ENCODE data around the gene EFHB. TPM values are rescaled to one million over a fixed set of nuclear protein-coding genes. Genes with fewer than 3 reads are reported as not detected.
"Not testable (repeated sequence)": the region's sequence is repeated elsewhere in the genome, so short reads cannot be mapped to it uniquely, and the experiment has no call there.

The EFHB gene
- not detected in 2 replicates for total RNA-seq (2014; rRNA removed; shearing (Covaris generic))

DNA sequence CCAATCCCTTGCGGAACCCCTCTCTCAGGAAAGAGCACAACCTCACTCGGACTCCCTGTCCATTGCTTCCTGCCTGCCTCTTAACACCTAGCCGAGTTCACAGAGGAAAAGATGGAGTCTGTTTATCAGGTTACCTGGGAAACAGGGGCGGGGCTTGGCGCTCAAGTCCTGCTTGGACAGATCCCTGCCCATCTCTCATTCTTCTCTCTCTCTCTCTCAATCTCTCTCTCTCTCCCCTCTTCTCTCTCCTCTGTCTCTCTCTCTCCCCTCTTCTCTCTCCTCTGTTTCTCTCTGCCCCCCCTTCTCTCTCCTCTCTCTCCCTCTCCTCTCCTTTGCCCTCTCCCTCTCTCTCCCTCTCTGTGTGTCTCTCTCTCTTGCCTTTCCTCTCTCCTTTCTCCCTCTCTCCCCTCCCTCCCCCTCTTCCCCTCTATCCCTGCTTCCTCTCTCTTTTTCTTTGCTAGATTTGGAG lies at the start of gene EFHB:
TSS of gene EFHB (minus strand) at position 120 of the 469 bp plus-strand sequence. CDS start 199 bp downstream, outside the sequence.
- DNase-seq (ENCODE audit: low spot score) = no peak

- DNase-seq (ENCODE audit: low spot score) = no peak
Observed at GRCh38 chr3:19972054-19972453, 38.0 kb upstream of the EFHB start.

- DNase-seq (ENCODE audit: low spot score) = no peak
Observed at GRCh38 chr3:19970327-19970726, 36.3 kb upstream of the EFHB start.

- no peak for DNase-seq (ENCODE audit: low spot score)
Observed at GRCh38 chr3:19967812-19968211, 33.8 kb upstream of the EFHB start.

GRCh38 chr3:19967208-19967607 lies 33.2 kb upstream of the EFHB start:
- DNase-seq (ENCODE audit: low spot score) = no peak

- no peak for DNase-seq (ENCODE audit: low spot score)
Observed at GRCh38 chr3:19961960-19962359, 27.9 kb upstream of the EFHB start.

GRCh38 chr3:19960696-19961095 lies 26.7 kb upstream of the EFHB start:
- no peak for DNase-seq (ENCODE audit: low spot score)

GRCh38 chr3:19959505-19959904 lies 25.5 kb upstream of the EFHB start:
- no peak for DNase-seq (ENCODE audit: low spot score)

DNA sequence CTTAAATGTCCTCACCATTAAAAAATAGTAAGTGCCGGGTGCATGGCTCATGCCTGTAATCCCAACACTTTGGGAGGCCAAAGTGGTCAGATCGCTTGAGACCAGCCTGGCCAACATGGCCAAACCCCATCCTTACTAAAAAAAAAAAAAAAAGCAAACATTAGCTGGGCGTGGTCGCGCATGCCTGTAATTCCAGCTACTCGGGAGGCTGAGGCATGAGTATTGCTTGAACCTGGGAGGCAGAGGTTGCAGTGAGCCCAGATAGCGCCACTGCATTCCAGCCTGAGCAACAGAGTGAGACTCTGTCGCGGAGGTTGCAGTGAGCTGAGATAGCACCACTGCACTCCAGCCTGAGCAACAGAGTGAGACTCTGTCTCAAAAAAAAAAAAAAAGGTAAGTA lies 23.3 kb upstream of the EFHB start:
- not testable (repeated sequence) for DNase-seq (ENCODE audit: low spot score)

DNA sequence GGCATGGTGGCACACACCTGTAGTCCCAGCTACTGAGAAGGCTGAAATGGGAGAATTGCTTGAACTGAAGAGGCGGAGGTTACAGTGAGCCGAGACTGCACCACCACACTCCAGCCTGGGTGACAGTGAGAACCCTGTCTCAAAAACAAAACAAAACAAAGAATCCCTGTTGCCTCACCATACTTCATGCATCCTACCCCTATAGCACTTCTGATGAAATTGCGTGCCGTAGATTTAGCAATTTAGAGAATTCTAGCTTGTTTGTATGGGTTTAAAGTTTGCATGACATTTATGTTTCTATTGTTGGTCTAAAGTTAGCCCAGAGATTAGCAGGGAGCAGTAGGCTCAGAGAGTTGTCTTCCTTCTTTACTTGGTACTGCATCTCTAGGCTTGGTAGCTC lies 20.7 kb upstream of the EFHB start:
- DNase-seq (ENCODE audit: low spot score) = no peak

GRCh38 chr3:19950316-19950715 lies 16.3 kb upstream of the EFHB start:
- no peak for DNase-seq (ENCODE audit: low spot score)

DNA sequence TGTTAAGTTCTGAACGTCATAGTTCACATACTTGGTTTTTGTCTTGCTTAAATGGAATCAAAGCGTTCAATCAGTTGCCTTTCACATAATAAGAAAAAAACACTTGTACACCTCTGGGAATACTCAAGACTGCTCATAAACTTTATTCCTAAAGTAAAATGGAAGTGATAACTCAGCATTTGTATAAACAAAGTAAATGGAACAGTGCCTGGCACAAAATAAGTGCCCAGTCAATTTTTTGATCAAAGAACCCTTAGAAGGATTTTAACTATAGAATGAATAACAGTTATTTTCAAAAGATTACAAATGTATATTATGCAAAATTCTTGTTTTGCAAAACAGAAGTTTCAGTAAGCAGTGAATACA lies 14.2 kb upstream of the EFHB start:
- DNase-seq (ENCODE audit: low spot score) = no peak

DNA sequence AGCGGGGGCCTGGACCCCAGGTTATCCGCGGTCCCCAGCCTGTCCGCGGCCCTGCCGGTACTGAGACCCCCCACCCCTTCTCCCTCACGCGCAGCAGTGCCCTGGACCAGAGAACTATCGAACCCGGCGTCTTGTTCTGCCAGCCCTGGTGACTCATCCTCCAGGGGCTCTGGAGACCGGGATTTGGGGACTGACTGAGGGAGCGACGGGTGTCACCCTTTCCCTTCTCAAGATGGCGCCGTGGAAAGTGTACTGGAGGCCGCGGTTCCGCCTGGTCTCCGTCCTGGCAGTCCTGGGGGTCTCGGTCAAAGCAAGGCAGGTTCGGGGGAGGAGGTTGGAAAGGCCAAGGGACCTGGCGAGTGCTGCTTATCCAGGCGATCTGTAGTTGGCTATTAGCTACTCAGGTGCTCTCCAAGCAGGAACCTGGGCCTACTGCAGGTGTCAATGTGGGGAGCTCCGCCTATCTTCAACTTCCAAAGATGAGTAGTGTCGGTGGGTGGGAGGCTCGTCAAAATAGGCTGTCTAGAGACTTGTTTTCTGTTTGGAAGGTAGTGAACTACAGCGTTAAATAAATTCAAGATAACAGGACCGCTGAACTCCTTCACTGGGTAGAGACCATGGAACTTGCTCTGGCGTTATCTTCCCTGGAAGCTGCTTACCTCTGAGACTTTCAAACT lies 13.7 kb upstream of the EFHB start:
- DNase-seq (ENCODE audit: low spot score) = no peak

GRCh38 chr3:19946832-19947548 lies 13.0 kb upstream of the EFHB start, which contains the start of gene RAB5A:
TSS of gene RAB5A (plus strand) at chr3:19947097. CDS start at chr3:19950899, 3,802 bp downstream.
- peak; percentile 88 for DNase-seq (ENCODE audit: low spot score)

DNA sequence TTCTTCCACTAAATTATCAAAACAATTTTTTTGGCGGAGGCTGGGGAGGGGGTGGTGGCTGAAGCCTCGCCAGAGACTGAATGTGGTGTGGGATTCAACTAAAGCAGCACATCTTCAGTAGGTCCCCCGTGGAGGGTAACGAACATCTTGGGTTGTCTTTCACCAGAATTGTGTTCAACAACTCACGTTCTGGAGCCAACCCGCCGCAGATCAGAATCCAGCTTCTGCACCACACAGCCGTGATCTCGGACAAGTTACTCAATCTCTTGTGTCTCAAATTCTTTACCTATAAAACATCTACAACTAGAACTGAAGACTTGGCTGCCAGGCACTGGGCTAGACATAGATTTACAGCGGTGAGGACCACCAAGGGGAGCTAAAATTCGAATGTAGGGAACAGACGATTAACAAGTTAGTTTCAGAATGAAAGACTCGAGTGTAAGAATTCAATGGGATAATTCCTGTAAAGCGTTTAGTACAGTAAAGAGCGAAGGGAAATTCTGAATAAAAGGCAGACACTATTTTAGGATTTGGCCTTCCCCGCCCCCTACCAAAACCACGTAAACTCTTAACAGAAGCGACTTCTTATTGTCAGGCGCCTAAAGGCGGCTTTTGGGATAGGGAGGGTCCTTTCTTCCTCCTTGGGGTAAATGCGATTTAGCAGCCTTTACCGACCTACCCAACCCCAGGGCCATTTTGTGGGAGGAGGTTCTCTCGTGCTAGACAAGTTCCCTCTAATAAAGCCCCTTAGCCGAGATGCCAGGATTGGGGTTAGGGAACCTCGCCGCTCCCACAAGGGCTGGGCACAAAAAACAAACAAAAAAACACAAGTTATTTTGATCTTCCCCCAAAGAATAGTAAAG lies 12.2 kb upstream of the EFHB start:
- DNase-seq (ENCODE audit: low spot score) = no peak

DNA sequence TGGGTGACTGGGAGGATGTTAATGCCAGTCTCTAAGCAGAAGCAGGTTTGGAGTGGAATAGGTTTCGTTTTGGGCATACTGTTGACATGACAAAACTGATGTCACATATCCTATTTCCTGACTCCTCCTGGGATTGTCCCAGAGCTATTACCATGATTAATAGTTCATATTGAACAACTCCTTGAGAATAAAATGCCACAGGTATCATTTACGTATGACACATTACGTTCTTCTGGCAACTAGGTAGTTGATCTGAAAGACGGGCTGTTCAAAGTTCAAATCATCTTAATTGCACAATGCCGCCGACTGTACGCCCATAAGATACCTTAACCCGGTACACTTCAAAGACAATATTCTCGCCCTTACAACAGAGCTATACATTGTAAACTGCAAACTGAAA lies 11.5 kb upstream of the EFHB start:
- no peak for DNase-seq (ENCODE audit: low spot score)

DNA sequence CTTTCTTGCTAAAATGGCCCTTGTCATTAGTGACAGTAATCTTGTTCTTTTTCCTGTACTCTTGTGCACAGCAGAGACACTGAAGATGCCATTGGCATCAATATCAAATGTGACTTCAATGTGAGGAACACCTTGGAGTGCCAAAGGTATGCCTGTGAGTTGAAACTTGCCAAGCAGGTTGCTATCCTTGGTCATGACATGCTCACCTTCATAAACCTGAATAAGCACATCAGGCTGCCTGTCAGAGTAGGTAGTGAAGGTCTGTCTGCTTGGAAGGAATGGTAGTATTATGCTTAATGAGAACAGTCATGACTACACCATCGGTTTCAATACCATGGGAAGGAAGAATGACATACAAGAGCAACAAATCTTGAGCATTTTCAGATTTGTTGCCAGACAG lies 6.6 kb upstream of the EFHB start:
- no peak for DNase-seq (ENCODE audit: low spot score)

GRCh38 chr3:19938295-19938627 lies 4.2 kb upstream of the EFHB start:
- DNase-seq (ENCODE audit: low spot score) = no peak

DNA sequence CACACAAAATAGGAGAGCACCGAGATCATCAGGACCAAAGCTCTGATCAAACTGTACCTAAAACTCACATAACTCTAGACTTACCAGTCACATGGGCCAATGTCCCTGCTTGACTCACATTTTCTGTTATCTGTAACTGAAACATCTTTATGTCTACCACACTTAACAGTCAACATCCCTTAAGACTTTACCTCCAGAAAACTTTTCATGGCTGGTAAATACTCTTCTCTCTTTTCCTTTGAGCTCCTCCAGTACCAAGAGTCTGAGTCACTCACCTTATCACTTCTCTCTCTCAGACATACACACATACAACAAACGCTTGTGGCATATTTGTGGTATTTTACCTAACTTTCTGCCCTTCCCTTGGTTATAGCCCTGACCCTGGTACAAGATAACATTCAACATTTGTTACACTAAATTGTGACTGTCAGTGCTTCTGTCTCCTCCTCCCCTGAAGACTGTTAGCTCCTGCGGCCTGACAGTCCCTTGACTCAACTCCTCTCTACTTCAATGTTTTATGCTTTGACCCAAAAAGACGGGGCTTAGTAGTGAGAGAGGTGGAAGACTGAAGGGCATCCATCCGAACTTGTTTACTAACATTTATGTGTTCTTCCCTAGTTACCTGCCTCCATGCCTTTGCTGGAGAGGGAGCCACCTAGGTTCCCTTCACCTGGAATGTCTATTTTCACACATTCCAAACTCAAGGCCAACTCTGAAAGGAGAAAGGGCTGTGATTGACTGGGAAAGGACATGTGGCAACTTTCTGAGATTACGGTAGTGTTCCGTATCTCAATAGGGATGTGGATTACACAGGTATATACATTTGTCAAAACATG lies 3.7 kb upstream of the EFHB start:
- DNase-seq (ENCODE audit: low spot score) = peak; percentile 2

DNA sequence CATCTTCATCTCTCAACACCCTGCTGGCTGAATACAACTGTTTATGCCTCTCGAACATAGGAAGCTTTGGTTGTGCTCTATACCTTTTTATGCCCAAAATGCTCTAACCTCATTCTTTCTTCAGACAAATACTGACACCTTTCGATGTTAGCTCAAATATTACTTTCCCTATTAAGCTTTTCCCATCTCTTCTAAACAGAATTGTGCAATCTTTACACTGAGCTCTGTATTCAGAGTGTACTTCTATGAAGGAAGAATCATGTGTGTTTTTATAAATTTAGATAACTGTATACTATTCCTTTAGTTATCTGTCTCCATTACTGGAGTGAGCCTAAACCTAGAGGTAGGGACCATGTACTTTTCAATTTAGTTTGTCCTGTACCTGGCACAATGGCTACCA lies 1.6 kb downstream of the EFHB start:
- DNase-seq (ENCODE audit: low spot score) = no peak

GRCh38 chr3:19931767-19932188 lies 2.2 kb downstream of the EFHB start:
- DNase-seq (ENCODE audit: low spot score) = no peak

Measured in H4 (cell line).